WTC11 (cell line): Measurements from ENCODE around the gene SUCLG1. TPM values are rescaled to one million over a fixed set of nuclear protein-coding genes. Genes with fewer than 3 reads are reported as not detected.
"Not testable (repeated sequence)": the region's sequence is repeated elsewhere in the genome, so short reads cannot be mapped to it uniquely, and the experiment has no call there.

Experiments used
- ATAC-seq: fragments of 200-7000 bp; cut with Tn5 transposase; 2 replicates; pipeline ENCODE4 v1.10.0; 2021; ENCODE audit warnings: mild to moderate bottlenecking, moderate library complexity
- CTCF ChIA-PET: fragments of 300-600 bp; sonication (Branson Sonifier 250); formaldehyde crosslinking; loops from one replicate; lab custom pipeline; 2021; ENCODE audit warnings: antibody characterized with exemption; lab: Charles Lee
- POLR2A ChIA-PET: fragments of 350-600 bp; sonication (Branson Sonifier 250); formaldehyde crosslinking; loops from one replicate; lab custom pipeline; 2021; ENCODE audit warnings: antibody characterized with exemption; lab: Charles Lee
- DNase-seq: peaks from one replicate; pipeline ENCODE4 v3.0.0; 2021; ENCODE audit warnings: low spot score
- H3K27ac Mint-ChIP-seq: 2 replicates; pipeline ENCODE4 v1.8.0; 2021; ENCODE audit warnings: mixed read lengths
- H3K27me3 Mint-ChIP-seq: 2 replicates; pipeline ENCODE4 v1.8.0; 2021; ENCODE audit warnings: low read depth, mild to moderate bottlenecking, moderate library complexity, mixed read lengths
- H3K36me3 Mint-ChIP-seq: 2 replicates; pipeline ENCODE4 v1.8.0; 2021; ENCODE audit warnings: mixed read lengths
- H3K4me1 Mint-ChIP-seq: 2 replicates; pipeline ENCODE4 v1.8.0; 2022; ENCODE audit warnings: mixed read lengths
- H3K4me3 Mint-ChIP-seq: 2 replicates; pipeline ENCODE4 v1.8.0; 2021; ENCODE audit warnings: mild to moderate bottlenecking, moderate library complexity, mixed read lengths
- H3K9me3 Mint-ChIP-seq: 2 replicates; pipeline ENCODE4 v1.8.0; 2021; ENCODE audit warnings: mixed read lengths
- AR ChIP-seq: fragments of 250-450 bp; sonication (Bioruptor Pico); IDR thresholded peaks from 2 replicates; pipeline ENCODE4 v1.9.0; 2021; ENCODE audit warnings: mild to moderate bottlenecking
- CREB1 ChIP-seq: sonication (generic); formaldehyde crosslinking; IDR thresholded peaks from 2 replicates; pipeline ENCODE4 v1.8.0; 2023; ENCODE audit warnings: mild to moderate bottlenecking, missing genetic modification reagents
- CREM ChIP-seq: sonication (generic); formaldehyde crosslinking; IDR thresholded peaks from 2 replicates; pipeline ENCODE4 v1.8.1; 2022; ENCODE audit warnings: mild to moderate bottlenecking, missing genetic modification reagents, moderate library complexity
- CTCF ChIP-seq: fragments of 200-600 bp; IDR thresholded peaks from 2 replicates; pipeline ENCODE4 v1.8.0; 2022; ENCODE audit warnings: antibody characterized with exemption
- E2F4 ChIP-seq: sonication (generic); formaldehyde crosslinking; IDR thresholded peaks from 2 replicates; pipeline ENCODE4 v1.8.1; 2022; ENCODE audit warnings: low read depth, mild to moderate bottlenecking, moderate library complexity, missing genetic modification reagents, borderline replicate concordance
- ETV6 ChIP-seq: sonication (generic); formaldehyde crosslinking; IDR thresholded peaks from 2 replicates; pipeline ENCODE4 v1.8.1; 2022; ENCODE audit warnings: mild to moderate bottlenecking, missing genetic modification reagents
- FOXP1 ChIP-seq: sonication (generic); formaldehyde crosslinking; IDR thresholded peaks from 2 replicates; pipeline ENCODE4 v1.8.0; 2022; ENCODE audit warnings: missing genetic modification reagents, mild to moderate bottlenecking, moderate library complexity, borderline replicate concordance
- GTF2I ChIP-seq: fragments of 250-450 bp; sonication (Bioruptor Pico); conservative IDR thresholded peaks from 2 replicates; pipeline ENCODE4 v1.4.0; 2021; ENCODE audit warnings: mild to moderate bottlenecking
- IRF1 ChIP-seq: sonication (generic); formaldehyde crosslinking; IDR thresholded peaks from 2 replicates; pipeline ENCODE4 v1.8.0; 2023; ENCODE audit warnings: missing genetic modification reagents
- MAX ChIP-seq: sonication (generic); formaldehyde crosslinking; IDR thresholded peaks from 2 replicates; pipeline ENCODE4 v1.8.0; 2022; ENCODE audit warnings: mild to moderate bottlenecking, missing genetic modification reagents
- NFE2L1 ChIP-seq: sonication (generic); formaldehyde crosslinking; IDR thresholded peaks from 2 replicates; pipeline ENCODE4 v1.8.1; 2023; ENCODE audit warnings: missing genetic modification reagents
- RELA ChIP-seq: sonication (generic); formaldehyde crosslinking; IDR thresholded peaks from 2 replicates; pipeline ENCODE4 v1.8.1; 2022; ENCODE audit warnings: missing genetic modification reagents, mild to moderate bottlenecking, borderline replicate concordance
- ZBTB43 ChIP-seq: sonication (generic); formaldehyde crosslinking; IDR thresholded peaks from 2 replicates; pipeline ENCODE4 v1.8.1; 2023; ENCODE audit warnings: mild to moderate bottlenecking, missing genetic modification reagents
- ZNF423 ChIP-seq: fragments of 250-450 bp; sonication (Bioruptor Pico); IDR thresholded peaks from 2 replicates; pipeline ENCODE4 v2.1.2; 2022; ENCODE audit warnings: mild to moderate bottlenecking, moderate library complexity
- total RNA-seq: library from RNA; stranded (reverse); gene quantifications from 3 replicates; pipeline ENCODE4 v1.2.3, GENCODE V29; 2021

SUCLG1 gene
- total RNA-seq, 1 experiment from 2014 or later: 52.4 TPM

- no peak for TF ChIP-seq E2F4 (CRISPR knock-in tag)
- TF ChIP-seq, all 79 proteins: peak for 0
These were observed 41.5 kb downstream of the SUCLG1 start (continued) for GRCh38 chr2:84417453-84418145.

GRCh38 chr2:84409531-84409930 is 49.5 kb downstream of the SUCLG1 start:
- H3K27me3 Mint-ChIP-seq: no peaks in the 10 kb centered on the region
- no peaks in the 10 kb centered on the region for H3K36me3 Mint-ChIP-seq
- CTCF ChIA-PET: interaction anchor here (1.4 kb wide), 1 partner anchor 94 kb away, joined by 3 read pairs; no protein-coding TSS in a partner anchor
- POLR2A ChIA-PET: no interaction called here
- TF ChIP-seq CREM (CRISPR knock-in tag): no peak
- no peak for TF ChIP-seq CREB1 (CRISPR knock-in tag)
- no peak for TF ChIP-seq AR (CRISPR knock-in tag)
- TF ChIP-seq GTF2I (CRISPR knock-in tag): no peak
- no peak for TF ChIP-seq ZNF423 (CRISPR knock-in tag)
- no peak for TF ChIP-seq ETV6 (CRISPR knock-in tag)
- TF ChIP-seq ZBTB43 (CRISPR knock-in tag): no peak
- no peak for TF ChIP-seq MAX (CRISPR knock-in tag)
- no peak for TF ChIP-seq IRF1
- no peak for TF ChIP-seq RELA (CRISPR knock-in tag)
- no peak for TF ChIP-seq CTCF
- no peak for TF ChIP-seq FOXP1 (CRISPR knock-in tag)
- no peak for TF ChIP-seq NFE2L1 (CRISPR knock-in tag)
- no peak overlapping the region for H3K27ac Mint-ChIP-seq
- no peak for ATAC-seq
- no peak overlapping the region for H3K4me3 Mint-ChIP-seq
- H3K4me1 Mint-ChIP-seq: no peaks in the 10 kb centered on the region
- no peaks in the 10 kb centered on the region for H3K9me3 Mint-ChIP-seq
- no peak for DNase-seq

DNA sequence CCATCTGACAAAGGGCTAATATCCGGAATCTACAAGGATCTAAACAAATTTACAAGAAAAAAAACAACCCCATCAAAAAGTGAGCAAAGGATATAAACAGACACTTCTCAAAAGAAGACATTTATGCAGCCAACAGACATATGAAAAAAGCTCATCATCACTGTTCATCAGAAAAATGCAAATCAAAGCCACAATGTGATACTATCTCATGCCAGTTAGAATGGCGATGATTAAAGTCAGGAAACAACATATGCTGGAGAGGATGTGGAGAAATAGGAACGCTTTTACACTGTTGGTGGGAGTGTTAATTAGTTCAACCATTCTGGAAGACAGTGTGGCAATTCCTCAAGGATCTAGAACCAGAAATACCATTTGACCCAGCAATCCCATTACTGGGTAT is 57.0 kb downstream of the SUCLG1 start:
- ATAC-seq, H3K36me3 Mint-ChIP-seq, H3K4me1 Mint-ChIP-seq, H3K9me3 Mint-ChIP-seq, H3K27me3 Mint-ChIP-seq, H3K27ac Mint-ChIP-seq, H3K4me3 Mint-ChIP-seq, DNase-seq, CTCF ChIA-PET, POLR2A ChIA-PET: not testable (repeated sequence)

DNA sequence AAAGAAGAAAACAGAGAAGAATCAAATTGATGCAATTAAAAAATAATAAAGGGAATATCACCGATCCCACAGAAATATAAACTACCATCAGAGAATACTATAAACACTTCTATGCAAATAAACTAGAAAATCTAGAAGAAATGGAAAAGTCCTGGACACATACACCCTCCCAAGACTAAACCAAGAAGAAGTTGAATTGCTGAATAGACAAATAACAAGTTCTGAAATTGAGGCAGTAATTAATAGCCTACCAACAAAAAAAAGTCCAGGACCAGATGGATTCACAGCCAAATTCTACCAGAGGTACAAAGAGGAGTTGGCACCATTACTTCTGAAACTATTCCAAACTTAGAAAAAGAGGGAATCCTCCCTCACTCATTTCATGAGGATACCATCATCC is 59.2 kb downstream of the SUCLG1 start:
- CTCF ChIA-PET, H3K9me3 Mint-ChIP-seq, H3K27ac Mint-ChIP-seq, ATAC-seq, H3K4me1 Mint-ChIP-seq, DNase-seq, H3K27me3 Mint-ChIP-seq, POLR2A ChIA-PET, H3K4me3 Mint-ChIP-seq, H3K36me3 Mint-ChIP-seq: not testable (repeated sequence)
